HG03469 (cell line): Measurements from ENCODE around the gene SUGT1.
"Not testable (repeated sequence)": the region's sequence is repeated elsewhere in the genome, so short reads cannot be mapped to it uniquely, and the experiment has no call there.

ENCODE experiments used
- ATAC-seq: cut with Tn5 transposase; IDR thresholded peaks from one replicate; pipeline ENCODE4 v1.9.1; 2021; ENCODE audit warnings: mild to moderate bottlenecking, moderate library complexity, moderate number of reproducible peaks; ENCODE audit not compliant: unreplicated experiment

The SUGT1 gene

DNA sequence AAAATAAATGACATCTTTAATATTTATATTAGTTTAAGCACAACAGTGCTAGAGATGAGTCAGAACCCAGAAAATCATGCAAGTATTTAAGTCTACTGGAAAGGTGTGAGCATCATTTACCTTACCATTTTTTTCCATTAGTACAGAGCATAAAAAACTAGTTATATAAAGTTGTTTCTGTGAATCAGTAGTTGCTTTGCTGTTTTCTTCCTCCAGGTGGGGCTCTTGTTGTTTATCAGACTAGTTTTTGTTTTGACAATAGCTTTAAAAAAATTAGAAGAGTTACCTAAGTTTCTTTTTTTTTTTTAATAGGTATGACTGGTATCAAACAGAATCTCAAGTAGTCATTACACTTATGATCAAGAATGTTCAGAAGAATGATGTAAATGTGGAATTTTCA lies 12.7 kb downstream of the SUGT1 start:
- ATAC-seq: no peak

GRCh38 chr13:52669677-52670076 lies 17.0 kb downstream of the SUGT1 start:
- ATAC-seq: no peak

- ATAC-seq: no peak
These were observed 18.1 kb downstream of the SUGT1 start for GRCh38 chr13:52670726-52671125.

DNA sequence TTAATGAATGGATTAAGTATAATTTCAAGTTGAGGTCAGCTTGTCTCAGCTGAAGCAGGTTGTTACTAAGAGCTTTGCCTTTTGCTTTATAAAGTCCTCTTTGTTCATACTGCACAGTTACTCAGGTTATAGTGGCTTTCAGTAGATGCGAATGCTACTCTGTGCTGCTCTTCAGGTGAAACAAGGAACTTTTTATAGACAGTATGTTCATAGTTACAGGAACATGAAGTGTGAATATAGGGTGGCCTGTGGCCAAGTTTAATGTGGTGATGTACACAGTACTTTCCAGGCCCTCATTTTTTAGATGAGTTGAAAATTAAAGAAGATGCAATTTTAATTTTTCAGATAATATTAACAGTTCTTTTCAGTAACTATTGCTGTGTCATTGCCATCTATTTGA lies 20.8 kb downstream of the SUGT1 start:
- ATAC-seq: no peak

GRCh38 chr13:52677823-52678222 lies 25.2 kb downstream of the SUGT1 start:
- ATAC-seq: no peak

- not testable (repeated sequence) for ATAC-seq
These were observed 33.2 kb downstream of the SUGT1 start for GRCh38 chr13:52685806-52686205.

DNA sequence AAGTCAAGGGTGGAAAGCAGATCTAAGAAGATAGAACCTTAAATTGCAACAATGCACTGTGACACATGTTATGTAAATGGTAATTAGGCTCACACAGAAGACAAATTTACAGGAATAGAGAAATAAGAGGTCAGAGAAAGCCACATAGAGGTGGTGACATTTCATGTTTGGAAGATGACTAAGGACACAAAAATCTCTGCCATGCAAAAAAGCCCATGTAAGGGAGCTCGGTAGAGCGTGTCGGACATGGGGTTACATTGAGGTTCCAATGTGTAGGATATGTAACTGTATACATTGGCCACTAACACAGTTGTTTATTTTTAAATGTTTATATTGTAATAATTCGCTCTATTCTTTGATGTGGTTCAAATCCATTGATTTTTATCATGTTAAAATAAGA lies 33.7 kb downstream of the SUGT1 start:
- no peak for ATAC-seq

DNA sequence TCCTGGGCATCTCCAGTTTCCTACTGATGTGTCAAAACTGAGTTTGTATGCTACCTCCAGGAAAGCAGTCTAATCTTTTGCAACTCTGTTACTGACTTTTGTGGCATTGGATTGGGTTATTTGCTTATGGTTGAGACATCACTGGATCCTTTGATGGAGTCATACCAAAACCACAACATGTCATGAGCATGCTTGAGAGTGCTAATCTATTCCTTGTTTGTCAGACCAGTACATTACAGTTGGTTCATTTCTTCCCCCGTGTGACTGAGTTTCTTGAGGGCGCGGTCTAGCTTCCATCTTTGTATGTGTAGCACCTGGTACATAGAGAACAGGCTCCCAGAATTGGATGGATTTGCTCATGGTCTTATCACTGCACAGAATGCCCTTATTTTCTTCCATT lies 43.2 kb downstream of the SUGT1 start:
- peak; percentile 72 for ATAC-seq

DNA sequence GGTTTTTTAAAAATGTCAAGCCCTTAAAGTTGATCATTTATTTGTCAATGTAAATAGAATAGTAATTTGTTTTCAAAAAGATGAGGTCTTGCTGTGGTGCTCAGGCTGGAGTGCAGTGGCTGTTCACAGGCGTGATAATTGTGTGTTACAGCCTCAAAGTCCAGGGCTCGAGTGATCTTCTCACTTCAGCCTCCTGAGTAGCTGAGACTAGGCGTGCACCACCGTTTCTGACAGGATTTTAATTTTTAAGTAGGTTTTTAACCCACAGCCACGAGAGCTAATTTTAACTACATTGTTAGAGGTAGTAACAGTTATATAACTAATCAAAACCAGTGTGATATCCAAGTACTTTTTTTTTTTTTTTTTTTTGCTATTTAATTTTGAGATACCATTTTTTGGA lies 43.9 kb downstream of the SUGT1 start:
- no peak for ATAC-seq

DNA sequence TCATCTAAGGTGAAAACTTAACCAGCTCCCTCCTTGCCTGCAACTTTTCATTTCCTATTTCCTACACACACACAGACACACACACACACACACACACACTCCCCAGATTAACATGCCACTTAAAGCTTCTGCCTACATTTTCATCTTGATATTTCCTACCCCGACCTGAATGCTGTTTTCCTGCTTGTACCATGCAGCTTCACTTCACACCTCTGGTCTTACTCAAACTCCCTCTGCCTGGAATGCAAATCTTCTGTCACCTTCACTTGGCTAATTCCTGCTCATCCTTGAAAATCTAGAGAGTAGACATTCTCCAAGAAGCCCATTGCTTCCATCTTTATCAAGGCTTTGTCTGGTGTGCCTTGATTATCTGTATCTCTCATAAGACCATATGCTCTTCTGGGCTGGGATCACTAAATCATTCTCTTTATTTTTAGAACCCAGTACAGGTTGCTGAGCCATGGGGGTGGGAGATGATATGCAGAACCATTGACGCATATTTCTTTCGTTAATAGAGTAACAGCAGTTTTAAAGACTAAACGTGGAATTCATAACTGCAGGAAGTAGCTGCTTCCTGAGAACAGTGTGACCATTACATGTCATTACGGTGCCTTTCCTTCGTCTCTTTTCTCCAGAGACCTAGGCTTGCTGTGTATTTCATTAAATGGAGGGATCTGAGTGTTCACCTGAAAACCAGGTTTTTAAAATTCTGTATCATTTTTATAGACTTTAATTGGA lies 49.3 kb downstream of the SUGT1 start:
- ATAC-seq: no peak

DNA sequence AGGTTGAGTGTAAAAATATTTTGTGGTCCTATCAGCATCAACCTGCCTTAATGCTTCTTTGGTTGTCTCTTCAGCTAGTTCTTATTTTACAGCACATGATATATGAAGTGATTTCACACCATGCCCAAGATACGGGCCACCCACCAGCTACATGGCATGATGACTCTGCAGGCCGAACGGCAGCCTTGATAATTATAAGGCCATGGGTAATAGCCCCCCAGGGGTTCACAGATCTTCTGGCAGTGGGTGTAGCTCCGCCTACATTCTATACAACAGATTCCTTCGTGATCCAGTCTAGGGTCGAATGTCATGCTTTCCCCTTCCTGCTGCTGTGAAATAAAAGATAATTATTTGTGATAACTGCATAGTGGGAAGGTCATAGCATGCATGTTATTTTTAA lies 50.8 kb downstream of the SUGT1 start:
- ATAC-seq: no peak

- ATAC-seq: no peak
These were observed 53.4 kb downstream of the SUGT1 start for GRCh38 chr13:52706081-52706480.

GRCh38 chr13:52707375-52707774 lies 54.7 kb downstream of the SUGT1 start:
- no peak for ATAC-seq

GRCh38 chr13:52708266-52708665 lies 55.6 kb downstream of the SUGT1 start:
- not testable (repeated sequence) for ATAC-seq

GRCh38 chr13:52711286-52711685 lies 58.6 kb downstream of the SUGT1 start:
- no peak for ATAC-seq

- ATAC-seq: no peak
These were observed 59.7 kb downstream of the SUGT1 start for GRCh38 chr13:52712385-52712784.

GRCh38 chr13:52713894-52714293 lies 61.3 kb downstream of the SUGT1 start:
- no peak for ATAC-seq

DNA sequence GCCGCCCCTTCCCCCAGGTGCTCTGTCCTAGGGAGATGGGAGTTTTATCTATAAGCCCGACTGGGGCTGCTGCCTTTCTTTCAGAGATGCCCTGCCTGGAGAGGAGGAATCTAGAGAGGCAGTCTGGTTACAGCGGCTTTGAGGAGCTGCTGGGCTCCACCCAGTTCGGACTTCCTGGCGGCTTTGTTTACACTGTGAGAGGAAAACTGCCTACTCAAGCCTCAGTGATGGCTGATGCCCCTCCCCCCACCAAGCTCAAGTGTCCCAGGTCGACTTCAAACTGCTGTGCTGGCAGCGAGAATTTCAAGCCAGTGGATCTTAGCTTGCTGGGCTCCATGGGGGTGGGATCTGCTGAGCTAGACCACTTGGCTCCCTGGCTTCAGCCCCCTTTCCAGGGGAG lies 68.3 kb downstream of the SUGT1 start:
- ATAC-seq: not testable (repeated sequence)

DNA sequence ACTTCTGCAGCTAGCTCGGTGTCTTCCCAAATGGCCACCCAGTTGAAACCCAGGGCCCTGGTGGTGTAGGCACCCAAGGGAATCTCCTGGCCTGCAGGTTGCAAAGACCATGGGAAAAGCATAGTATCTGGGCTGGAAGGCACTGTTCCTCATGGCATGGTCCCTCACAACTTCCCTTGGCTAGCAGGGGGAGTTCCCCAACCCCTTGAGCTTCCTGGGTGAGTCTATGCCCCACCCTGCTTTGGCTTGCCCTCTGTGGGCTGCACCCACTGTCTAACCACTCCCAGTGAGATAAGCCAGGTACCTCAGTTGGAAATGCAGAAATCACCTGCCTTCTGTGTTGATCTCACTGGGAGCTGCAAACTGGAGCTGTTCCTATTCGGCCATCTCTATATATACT lies 68.7 kb downstream of the SUGT1 start:
- not testable (repeated sequence) for ATAC-seq

GRCh38 chr13:52723181-52723580 lies 70.5 kb downstream of the SUGT1 start:
- no peak for ATAC-seq

GRCh38 chr13:52725302-52725701 lies 72.7 kb downstream of the SUGT1 start:
- no peak for ATAC-seq

GRCh38 chr13:52726258-52726657 lies 73.6 kb downstream of the SUGT1 start:
- no peak for ATAC-seq

- no peak for ATAC-seq
These were observed 81.5 kb downstream of the SUGT1 start for GRCh38 chr13:52734075-52734623.
